BJ (cell line): Measurements from ENCODE around the gene GPR160. TPM values are rescaled to one million over a fixed set of nuclear protein-coding genes. Genes with fewer than 3 reads are reported as not detected.

Source experiments
- CTCF ChIA-PET: fragments of 350-600 bp; formaldehyde crosslinking; extraction: SDS; loops from one replicate; lab custom pipeline; 2021; ENCODE audit warnings: antibody characterized with exemption, inconsistent platforms; lab: Yijun Ruan, JAX
- POLR2A ChIA-PET: fragments of 300-600 bp; sonication (Branson Sonifier 250); formaldehyde crosslinking; extraction: SDS; loops from one replicate; lab custom pipeline; 2021; ENCODE audit warnings: antibody characterized with exemption; lab: Charles Lee
- DNase-seq: peaks from one replicate; pipeline ENCODE4 v3.0.0-alpha.2; 2011; ENCODE audit warnings: low read depth
- H3K27me3 ChIP-seq: 2 replicates; pipeline ENCODE4 v1.6.0; 2011; ENCODE audit warnings: low read length; ENCODE audit not compliant: control insufficient read depth, insufficient read depth
- H3K36me3 ChIP-seq: 2 replicates; pipeline ENCODE4 v1.5.1; 2011; ENCODE audit warnings: low read length; ENCODE audit not compliant: control insufficient read depth, insufficient read depth
- H3K4me3 ChIP-seq: 2 replicates; pipeline ENCODE4 v1.5.1; 2011; ENCODE audit warnings: low read depth, mild to moderate bottlenecking, control low read depth, low read length
- polyA plus RNA-seq: library from polyadenylated mRNA; depleted of rRNA; stranded (reverse); fragments of >200 nt; gene quantifications from 2 replicates; pipeline ENCODE4 v1.2.3, GENCODE V29; 2011
- TF ChIP-seq, protein P1 (sequence below): IDR thresholded peaks from 2 replicates; pipeline ENCODE4 v1.5.1; 2011; ENCODE audit warnings: low read depth, mild to moderate bottlenecking, control low read depth, inconsistent platforms, low read length, moderate library complexity; ENCODE audit not compliant: insufficient read depth

GPR160 gene
- polyA plus RNA-seq, 1 experiment = 0.09 TPM

DNA sequence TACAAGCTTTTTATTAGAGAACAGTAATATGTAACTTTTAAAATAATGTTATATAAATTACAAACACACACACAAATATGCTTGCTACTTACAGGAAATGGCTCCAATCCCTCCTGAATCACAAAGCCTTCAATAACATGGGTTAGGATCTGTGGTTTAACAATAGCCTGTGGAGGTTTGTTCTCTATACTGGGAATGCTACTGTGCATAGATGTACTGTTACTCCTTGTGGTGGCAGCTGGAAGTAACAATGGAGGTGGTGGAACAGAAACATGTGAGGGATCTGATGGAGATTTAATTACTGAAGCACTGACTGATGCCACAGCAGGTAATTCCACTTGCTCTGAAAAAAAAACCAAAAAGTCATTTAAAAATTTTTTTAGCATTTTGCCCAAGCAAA is 79.3 kb downstream of the GPR160 start:
- CTCF ChIA-PET = interaction anchor here (1.0 kb wide), 2 partner anchors 46 to 695 kb away, joined by 3 read pairs; no protein-coding TSS in a partner anchor

DNA sequence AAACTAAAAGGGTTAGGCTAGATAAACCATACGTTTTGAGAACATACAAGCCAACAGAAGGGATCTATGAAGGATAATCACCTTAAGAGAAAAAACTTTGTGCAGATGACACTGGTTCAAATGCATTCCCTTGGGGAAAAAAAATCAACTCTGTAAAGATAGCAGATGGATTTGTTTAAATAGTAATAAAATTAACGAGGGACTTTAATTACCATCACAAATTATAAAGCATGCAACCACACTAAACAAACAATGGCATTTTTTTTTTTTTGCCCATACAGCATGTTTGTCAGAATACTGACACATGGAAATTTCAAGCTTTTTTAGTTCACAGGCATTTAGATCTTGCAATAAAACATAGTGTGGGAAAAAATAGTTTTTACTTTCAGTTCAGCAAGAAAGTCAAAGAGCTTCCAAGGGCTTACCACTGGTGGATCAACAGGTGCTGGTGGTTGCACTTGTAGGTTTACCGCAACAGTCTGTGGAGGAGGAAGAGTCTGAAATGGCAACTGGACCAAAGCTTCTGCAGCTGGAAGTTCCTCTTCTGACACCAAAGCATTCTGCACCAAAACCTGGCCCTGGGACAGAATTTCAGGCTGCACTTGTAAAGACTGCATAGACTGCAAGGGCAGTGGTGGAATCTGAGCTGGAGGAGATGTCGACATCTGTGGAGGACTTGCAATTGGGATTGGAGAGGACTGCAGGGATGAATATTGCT is 90.6 kb downstream of the GPR160 start:
- ChIA-PET CTCF (interaction anchor here (0.7 to 1.1 kb wide), 2 partner anchors 10 to 23 kb away, joined by 3 to 4 read pairs; no protein-coding TSS in a partner anchor), POLR2A (interaction anchor here (0.5 kb wide), 1 partner anchor 10 kb away, joined by 11 read pairs; no protein-coding TSS in a partner anchor)
- no peaks in the 10 kb centered on the region for H3K27me3 ChIP-seq
- DNase-seq = peak; percentile 28
- TF ChIP-seq, protein P1, sequence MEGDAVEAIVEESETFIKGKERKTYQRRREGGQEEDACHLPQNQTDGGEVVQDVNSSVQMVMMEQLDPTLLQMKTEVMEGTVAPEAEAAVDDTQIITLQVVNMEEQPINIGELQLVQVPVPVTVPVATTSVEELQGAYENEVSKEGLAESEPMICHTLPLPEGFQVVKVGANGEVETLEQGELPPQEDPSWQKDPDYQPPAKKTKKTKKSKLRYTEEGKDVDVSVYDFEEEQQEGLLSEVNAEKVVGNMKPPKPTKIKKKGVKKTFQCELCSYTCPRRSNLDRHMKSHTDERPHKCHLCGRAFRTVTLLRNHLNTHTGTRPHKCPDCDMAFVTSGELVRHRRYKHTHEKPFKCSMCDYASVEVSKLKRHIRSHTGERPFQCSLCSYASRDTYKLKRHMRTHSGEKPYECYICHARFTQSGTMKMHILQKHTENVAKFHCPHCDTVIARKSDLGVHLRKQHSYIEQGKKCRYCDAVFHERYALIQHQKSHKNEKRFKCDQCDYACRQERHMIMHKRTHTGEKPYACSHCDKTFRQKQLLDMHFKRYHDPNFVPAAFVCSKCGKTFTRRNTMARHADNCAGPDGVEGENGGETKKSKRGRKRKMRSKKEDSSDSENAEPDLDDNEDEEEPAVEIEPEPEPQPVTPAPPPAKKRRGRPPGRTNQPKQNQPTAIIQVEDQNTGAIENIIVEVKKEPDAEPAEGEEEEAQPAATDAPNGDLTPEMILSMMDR = no peak
- H3K36me3 ChIP-seq = peaks cover 7% of the 10 kb centered on the region
- H3K4me3 ChIP-seq = no peak overlapping the region

More for the DNA sequence above, 79.3 kb downstream of the GPR160 start:
- TF ChIP-seq, protein P1 = peak; percentile 31; the same call in 1 of the 2 replicates
- Histone ChIP-seq H3K27me3 (no peaks in the 10 kb centered on the region), H3K4me3 (no peak overlapping the region), H3K36me3 (peaks cover 10% of the 10 kb centered on the region; the same call in 1 of the 2 replicates)
- POLR2A ChIA-PET = no interaction called here
- DNase-seq = no peak

DNA sequence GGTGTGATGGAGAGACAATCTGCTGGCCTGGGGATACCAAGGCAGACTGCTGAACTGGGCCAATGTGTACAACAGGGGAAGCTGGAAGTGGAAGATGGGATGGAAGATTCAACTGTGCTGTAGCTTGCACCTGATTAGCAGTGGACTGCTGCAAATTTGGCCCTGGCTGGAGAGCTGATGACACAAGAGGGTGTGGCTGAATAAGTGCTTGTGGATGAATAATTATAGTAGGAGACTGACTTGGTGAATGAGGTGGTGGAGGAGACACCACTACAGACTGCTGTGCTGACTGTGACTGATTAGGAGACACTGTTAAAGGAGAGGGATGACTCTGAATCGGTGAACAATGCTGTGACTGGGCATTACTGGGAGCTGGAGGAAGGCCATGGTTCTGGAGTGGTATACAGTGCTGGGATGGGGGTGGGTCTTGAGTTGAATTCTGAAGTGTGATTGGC is 91.2 kb downstream of the GPR160 start:
- ChIA-PET CTCF (interaction anchor here (1.1 kb wide), 1 partner anchor 11 kb away, joined by 4 read pairs; no protein-coding TSS in a partner anchor), POLR2A (interaction anchor here (0.5 kb wide), 1 partner anchor 9 kb away, joined by 11 read pairs; no protein-coding TSS in a partner anchor)
- H3K4me3 ChIP-seq = no peak overlapping the region
- TF ChIP-seq, protein P1 = no peak
- DNase-seq = no peak
- H3K27me3 ChIP-seq = no peaks in the 10 kb centered on the region
- H3K36me3 ChIP-seq = peaks cover 8% of the 10 kb centered on the region

DNA sequence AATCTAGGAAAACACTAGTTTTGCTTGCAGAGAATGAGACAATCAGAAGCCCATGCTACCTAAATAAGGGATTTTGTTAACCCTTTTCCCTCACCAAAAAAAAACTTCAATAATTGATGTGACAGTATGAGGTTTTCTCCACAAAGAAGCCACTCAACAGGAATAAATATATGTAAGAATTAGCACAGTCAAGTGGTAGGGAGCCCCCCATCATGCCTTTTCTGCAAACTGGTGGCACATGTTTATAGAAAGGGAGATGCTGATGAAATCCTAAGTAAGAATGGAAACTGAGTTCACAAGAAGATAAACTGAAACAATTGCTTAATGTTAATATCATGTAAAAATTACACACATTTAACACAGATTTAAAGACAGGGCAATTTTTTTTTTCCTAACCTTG is 92.7 kb downstream of the GPR160 start:
- H3K36me3 ChIP-seq = peaks cover 8% of the 10 kb centered on the region
- H3K4me3 ChIP-seq = no peak overlapping the region
- POLR2A ChIA-PET = no interaction called here
- CTCF ChIA-PET = no interaction called here
- TF ChIP-seq, protein P1 = no peak
- no peak for DNase-seq
- no peaks in the 10 kb centered on the region for H3K27me3 ChIP-seq

DNA sequence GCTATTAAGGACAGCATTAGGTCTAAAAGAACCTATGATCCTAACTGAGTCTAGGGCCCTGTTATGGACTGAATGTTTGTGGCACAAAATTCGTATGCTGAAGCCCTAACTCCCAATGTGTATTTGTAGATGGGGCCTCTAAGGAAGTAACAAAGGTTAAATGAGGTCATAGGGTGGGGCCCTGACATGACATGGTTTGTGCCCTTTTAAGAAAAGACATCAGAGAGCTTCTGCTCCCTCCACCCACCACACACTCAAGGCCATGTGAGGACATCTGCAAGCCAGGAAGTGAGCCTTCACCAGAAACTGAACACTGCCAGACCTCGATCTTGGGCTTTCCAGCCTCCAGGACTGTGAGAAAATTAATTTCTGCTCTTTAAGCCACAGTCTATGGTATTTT is 94.5 kb downstream of the GPR160 start:
- CTCF ChIA-PET = no interaction called here
- H3K4me3 ChIP-seq = no peak overlapping the region
- TF ChIP-seq, protein P1 = no peak
- no peaks in the 10 kb centered on the region for H3K27me3 ChIP-seq
- DNase-seq = no peak
- POLR2A ChIA-PET = no interaction called here
- peaks cover 10% of the 10 kb centered on the region for H3K36me3 ChIP-seq
